Measurements from ENCODE around the gene TLE5. TPM values are rescaled to one million over a fixed set of nuclear protein-coding genes. Genes with fewer than 3 reads are reported as not detected.

TLE5 gene
- total and polyA plus RNA-seq, 9 of the 15 experiments (the other 6 are each of a cell fraction or from before 2014, with no cell fraction given), result 2.0 to 347 (median 235) TPM

- intact Hi-C loops (cut with micrococcal nuclease) (no loop called here), in situ Hi-C loops (cut with MboI) (no loop called here)
- H3K36me3 ChIP-seq (ENCODE audit: control insufficient read depth, insufficient read depth, low read length), result no peaks in the 10 kb centered on the region
- H4K20me1 ChIP-seq (replicated peaks; ENCODE audit: control insufficient read depth, insufficient read depth, low read length), result no peaks in the 10 kb centered on the region
- H3K79me2 ChIP-seq (ENCODE audit: control insufficient read depth, insufficient read depth, low read length), result no peaks in the 10 kb centered on the region
- no peaks in the 10 kb centered on the region for H3K27me3 ChIP-seq (ENCODE audit: control insufficient read depth in 2 of 2, insufficient read depth in 2 of 2, low read length in 2 of 2)
- peak overlapping the region; percentile 81 for H2AFZ ChIP-seq (ENCODE audit: low read depth, low read length)
- BruUV-seq (replicated peaks), result no TSS peak
- 31% methylated on average over 10 of the region's 16 CpGs for WGBS (ENCODE audit: insufficient coverage, low coverage, missing lambda C conversion rate)
- FAIRE-seq (no peak), DNase-seq (ENCODE audit: extremely low read depth in 1 of 4, low spot score in 3 of 4) (no peak), ATAC-seq (no peak)
- no peak overlapping the region for H3K4me3 ChIP-seq
- H3K9ac ChIP-seq (ENCODE audit: insufficient read depth in 1 of 2, low read depth in 2 of 2, low read length in 2 of 2), result peak overlapping the region in 1 of 2 experiments; percentile 22; a peak in 1 of 4 replicates
- 0 out of 2 replicates have a peak, but pooled peaks have one; percentile 24 for TF ChIP-seq BCOR (IDR thresholded peaks at IDR 0.05)
- TF ChIP-seq CHD4 (IDR thresholded peaks at IDR 0.05; ENCODE audit: insufficient read depth, insufficient replicate concordance, low read depth, low read length, poor library complexity, severe bottlenecking), result peak; percentile 22
- TF ChIP-seq NRF1 (conservative IDR thresholded peaks at IDR 0.05 in 1 of 2, IDR thresholded peaks at IDR 0.05 in 1 of 2), result 0 out of 4 replicates have a peak, but pooled peaks of 1 of the 2 experiments have one; percentile 21
- TF ChIP-seq ZNF146 (CRISPR knock-in tag; IDR thresholded peaks at IDR 0.05; ENCODE audit: unreplicated experiment), result no peak
- TF ChIP-seq FIP1L1 (IDR thresholded peaks at IDR 0.05; ENCODE audit: low read depth, low read length, poor library complexity, severe bottlenecking), result no peak
- peak overlapping the region; percentile 46; the same call in 1 of the 3 replicates for H3K27ac ChIP-seq (ENCODE audit: extremely low read depth, low read depth, low read length)
- CTCF ChIA-PET (ENCODE audit: low intra/inter-chr PET ratio), result no interaction called here
- no peak overlapping the region for H3K4me2 ChIP-seq (ENCODE audit: insufficient read depth, low read length)
- POLR2A ChIA-PET, result interaction anchor here (0.7 to 1.6 kb wide), 3 partner anchors 10 to 96 kb away, joined by 3 to 8 read pairs (median 3); no protein-coding TSS in a partner anchor
- H3K9me3 ChIP-seq (replicated peaks; ENCODE audit: control insufficient read depth, insufficient read depth, low read depth, low read length), result no peaks in the 10 kb centered on the region
- H3K9me1 ChIP-seq (ENCODE audit: control insufficient read depth, insufficient read depth, low read length), result no peaks in the 10 kb centered on the region
- H3K4me1 ChIP-seq (replicated peaks in 1 of 2; ENCODE audit: control insufficient read depth in 2 of 2, insufficient read depth in 2 of 2, low read length in 2 of 2), result peaks cover 18 to 41% of the 10 kb centered on the region in 2 experiments
Observed at GRCh38 chr19:3045885-3046697, 16.2 kb downstream of the TLE5 start.

All from K562 (cell line).